Measurements from ENCODE around the gene TMEM39B.
"Not testable (repeated sequence)": the region's sequence is repeated elsewhere in the genome, so short reads cannot be mapped to it uniquely, and the experiment has no call there.

Gene TMEM39B

GRCh38 chr1:32107742-32108661, 35.3 kb downstream of the TMEM39B start, which contains the start of gene KPNA6:
TSS of gene KPNA6 (plus strand) at chr1:32108056. CDS start at chr1:32108131, 75 bp downstream.
- peak within 1 kb of the TSS; percentile 84 to 99 for H3K4me3 ChIP-seq (ENCODE audit: low read depth in 1 of 2, low read length in 2 of 2)
- no peaks in the 10 kb centered on the region for H3K9me3 ChIP-seq (ENCODE audit: control insufficient read depth in 1 of 2, low read length in 2 of 2)
- peaks cover 9 to 17% of the 10 kb centered on the region in 2 donors for H3K4me1 ChIP-seq (ENCODE audit: control insufficient read depth in 1 of 2, insufficient read depth in 2 of 2, low read length in 2 of 2)
- peak within 1 kb of the TSS; percentile 84 for H3K27ac ChIP-seq (ENCODE audit: low read depth, low read length)
- H3K27me3 ChIP-seq (ENCODE audit: control insufficient read depth in 1 of 2, insufficient read depth in 2 of 2, low read length in 2 of 2), result no peaks in the 10 kb centered on the region
- H3K9ac ChIP-seq (ENCODE audit: low read depth in 1 of 2, low read length in 2 of 2), result peak within 1 kb of the TSS; percentile 84 to 98
- H3K36me3 ChIP-seq (ENCODE audit: control insufficient read depth in 1 of 2, insufficient read depth in 2 of 2, low read length in 2 of 2), result no peaks in the 10 kb centered on the region

- H3K4me3 ChIP-seq (ENCODE audit: low read depth in 1 of 2, low read length in 2 of 2), result no peak overlapping the region
- H3K27me3 ChIP-seq (ENCODE audit: control insufficient read depth in 1 of 2, insufficient read depth in 2 of 2, low read length in 2 of 2), result no peaks in the 10 kb centered on the region
- no peaks in the 10 kb centered on the region for H3K36me3 ChIP-seq (ENCODE audit: control insufficient read depth in 1 of 2, insufficient read depth in 2 of 2, low read length in 2 of 2)
- H3K27ac ChIP-seq (ENCODE audit: low read depth, low read length), result no peak overlapping the region
- peaks cover 9 to 17% of the 10 kb centered on the region in 2 donors for H3K4me1 ChIP-seq (ENCODE audit: control insufficient read depth in 1 of 2, insufficient read depth in 2 of 2, low read length in 2 of 2)
- no peak overlapping the region for H3K9ac ChIP-seq (ENCODE audit: low read depth in 1 of 2, low read length in 2 of 2)
- H3K9me3 ChIP-seq (ENCODE audit: control insufficient read depth in 1 of 2, low read length in 2 of 2), result no peaks in the 10 kb centered on the region
Measured at GRCh38 chr1:32111040-32111623, 38.4 kb downstream of the TMEM39B start.

- Histone ChIP-seq H3K4me1 (ENCODE audit: control insufficient read depth in 1 of 2, insufficient read depth in 2 of 2, low read length in 2 of 2) (peaks cover 9 to 17% of the 10 kb centered on the region in 2 donors), H3K27ac (ENCODE audit: low read depth, low read length) (no peak overlapping the region), H3K9ac (ENCODE audit: low read depth in 1 of 2, low read length in 2 of 2) (no peak overlapping the region), H3K36me3 (ENCODE audit: control insufficient read depth in 1 of 2, insufficient read depth in 2 of 2, low read length in 2 of 2) (no peaks in the 10 kb centered on the region), H3K4me3 (ENCODE audit: low read depth in 1 of 2, low read length in 2 of 2) (no peak overlapping the region), H3K27me3 (ENCODE audit: control insufficient read depth in 1 of 2, insufficient read depth in 2 of 2, low read length in 2 of 2) (no peaks in the 10 kb centered on the region), H3K9me3 (ENCODE audit: control insufficient read depth in 1 of 2, low read length in 2 of 2) (no peaks in the 10 kb centered on the region)
Measured at GRCh38 chr1:32111789-32112188, 39.0 kb downstream of the TMEM39B start.

GRCh38 chr1:32112806-32113375, 40.2 kb downstream of the TMEM39B start:
- no peak overlapping the region for H3K27ac ChIP-seq (ENCODE audit: low read depth, low read length)
- H3K36me3 ChIP-seq (ENCODE audit: control insufficient read depth in 1 of 2, insufficient read depth in 2 of 2, low read length in 2 of 2), result no peaks in the 10 kb centered on the region
- H3K4me3 ChIP-seq (ENCODE audit: low read depth in 1 of 2, low read length in 2 of 2), result no peak overlapping the region
- H3K9ac ChIP-seq (ENCODE audit: low read depth in 1 of 2, low read length in 2 of 2), result no peak overlapping the region
- no peaks in the 10 kb centered on the region for H3K9me3 ChIP-seq (ENCODE audit: control insufficient read depth in 1 of 2, low read length in 2 of 2)
- H3K4me1 ChIP-seq (ENCODE audit: control insufficient read depth in 1 of 2, insufficient read depth in 2 of 2, low read length in 2 of 2), result peaks cover 9 to 17% of the 10 kb centered on the region in 2 donors
- H3K27me3 ChIP-seq (ENCODE audit: control insufficient read depth in 1 of 2, insufficient read depth in 2 of 2, low read length in 2 of 2), result no peaks in the 10 kb centered on the region

GRCh38 chr1:32113436-32113835, 40.7 kb downstream of the TMEM39B start:
- H3K9ac ChIP-seq (ENCODE audit: low read depth in 1 of 2, low read length in 2 of 2); H3K27ac ChIP-seq (ENCODE audit: low read depth, low read length); H3K9me3 ChIP-seq (ENCODE audit: control insufficient read depth in 1 of 2, low read length in 2 of 2); H3K36me3 ChIP-seq (ENCODE audit: control insufficient read depth in 1 of 2, insufficient read depth in 2 of 2, low read length in 2 of 2); H3K27me3 ChIP-seq (ENCODE audit: control insufficient read depth in 1 of 2, insufficient read depth in 2 of 2, low read length in 2 of 2); H3K4me3 ChIP-seq (ENCODE audit: low read depth in 1 of 2, low read length in 2 of 2): not testable (repeated sequence)
- H3K4me1 ChIP-seq (ENCODE audit: control insufficient read depth in 1 of 2, insufficient read depth in 2 of 2, low read length in 2 of 2), result peaks cover 9 to 17% of the 10 kb centered on the region in 2 donors

- peaks cover 3 to 17% of the 10 kb centered on the region in 2 donors for H3K4me1 ChIP-seq (ENCODE audit: control insufficient read depth in 1 of 2, insufficient read depth in 2 of 2, low read length in 2 of 2)
- no peaks in the 10 kb centered on the region for H3K36me3 ChIP-seq (ENCODE audit: control insufficient read depth in 1 of 2, insufficient read depth in 2 of 2, low read length in 2 of 2)
- H3K27ac ChIP-seq (ENCODE audit: low read depth, low read length), result no peak overlapping the region
- no peak overlapping the region for H3K9ac ChIP-seq (ENCODE audit: low read depth in 1 of 2, low read length in 2 of 2)
- H3K9me3 ChIP-seq (ENCODE audit: control insufficient read depth in 1 of 2, low read length in 2 of 2), result no peaks in the 10 kb centered on the region
- H3K4me3 ChIP-seq (ENCODE audit: low read depth in 1 of 2, low read length in 2 of 2), result no peak overlapping the region
- no peaks in the 10 kb centered on the region for H3K27me3 ChIP-seq (ENCODE audit: control insufficient read depth in 1 of 2, insufficient read depth in 2 of 2, low read length in 2 of 2)
Measured at GRCh38 chr1:32114420-32114819, 41.7 kb downstream of the TMEM39B start.

- Histone ChIP-seq H3K4me1 (ENCODE audit: control insufficient read depth in 1 of 2, insufficient read depth in 2 of 2, low read length in 2 of 2) (peaks cover 0 to 14% of the 10 kb centered on the region in 2 donors), H3K36me3 (ENCODE audit: control insufficient read depth in 1 of 2, insufficient read depth in 2 of 2, low read length in 2 of 2) (no peaks in the 10 kb centered on the region), H3K27me3 (ENCODE audit: control insufficient read depth in 1 of 2, insufficient read depth in 2 of 2, low read length in 2 of 2) (no peaks in the 10 kb centered on the region), H3K9me3 (ENCODE audit: control insufficient read depth in 1 of 2, low read length in 2 of 2) (no peaks in the 10 kb centered on the region), H3K9ac (ENCODE audit: low read depth in 1 of 2, low read length in 2 of 2) (no peak overlapping the region), H3K4me3 (ENCODE audit: low read depth in 1 of 2, low read length in 2 of 2) (no peak overlapping the region), H3K27ac (ENCODE audit: low read depth, low read length) (no peak overlapping the region)
Measured at GRCh38 chr1:32115496-32115895, 42.8 kb downstream of the TMEM39B start.

- Histone ChIP-seq H3K27ac (ENCODE audit: low read depth, low read length) (no peak overlapping the region), H3K4me1 (ENCODE audit: control insufficient read depth in 1 of 2, insufficient read depth in 2 of 2, low read length in 2 of 2) (peaks cover 0 to 4% of the 10 kb centered on the region in 2 donors), H3K27me3 (ENCODE audit: control insufficient read depth in 1 of 2, insufficient read depth in 2 of 2, low read length in 2 of 2) (no peaks in the 10 kb centered on the region)
Measured at GRCh38 chr1:32116531-32116930, 43.8 kb downstream of the TMEM39B start.

GRCh38 chr1:32122151-32122550, 49.4 kb downstream of the TMEM39B start:
- H3K9me3 ChIP-seq (ENCODE audit: control insufficient read depth in 1 of 2, low read length in 2 of 2), result no peaks in the 10 kb centered on the region
- no peaks in the 10 kb centered on the region for H3K27me3 ChIP-seq (ENCODE audit: control insufficient read depth in 1 of 2, insufficient read depth in 2 of 2, low read length in 2 of 2)
- no peak overlapping the region for H3K4me3 ChIP-seq (ENCODE audit: low read depth in 1 of 2, low read length in 2 of 2)
- no peaks in the 10 kb centered on the region for H3K4me1 ChIP-seq (ENCODE audit: control insufficient read depth in 1 of 2, insufficient read depth in 2 of 2, low read length in 2 of 2)
- H3K9ac ChIP-seq (ENCODE audit: low read depth in 1 of 2, low read length in 2 of 2), result no peak overlapping the region
- no peaks in the 10 kb centered on the region for H3K36me3 ChIP-seq (ENCODE audit: control insufficient read depth in 1 of 2, insufficient read depth in 2 of 2, low read length in 2 of 2)
- H3K27ac ChIP-seq (ENCODE audit: low read depth, low read length), result no peak overlapping the region

More at GRCh38 chr1:32116531-32116930, 43.8 kb downstream of the TMEM39B start:
- no peaks in the 10 kb centered on the region for H3K9me3 ChIP-seq (ENCODE audit: control insufficient read depth in 1 of 2, low read length in 2 of 2)
- no peaks in the 10 kb centered on the region for H3K36me3 ChIP-seq (ENCODE audit: control insufficient read depth in 1 of 2, insufficient read depth in 2 of 2, low read length in 2 of 2)
- no peak overlapping the region for H3K9ac ChIP-seq (ENCODE audit: low read depth in 1 of 2, low read length in 2 of 2)
- H3K4me3 ChIP-seq (ENCODE audit: low read depth in 1 of 2, low read length in 2 of 2), result no peak overlapping the region

GRCh38 chr1:32123361-32123760, 50.6 kb downstream of the TMEM39B start:
- not testable (repeated sequence) for H3K4me3 ChIP-seq (ENCODE audit: low read depth in 1 of 2, low read length in 2 of 2); H3K4me1 ChIP-seq (ENCODE audit: control insufficient read depth in 1 of 2, insufficient read depth in 2 of 2, low read length in 2 of 2); H3K36me3 ChIP-seq (ENCODE audit: control insufficient read depth in 1 of 2, insufficient read depth in 2 of 2, low read length in 2 of 2); H3K27me3 ChIP-seq (ENCODE audit: control insufficient read depth in 1 of 2, insufficient read depth in 2 of 2, low read length in 2 of 2); H3K9ac ChIP-seq (ENCODE audit: low read depth in 1 of 2, low read length in 2 of 2); H3K27ac ChIP-seq (ENCODE audit: low read depth, low read length); H3K9me3 ChIP-seq (ENCODE audit: control insufficient read depth in 1 of 2, low read length in 2 of 2)
